ENCODE measurements around the gene PCDHGA6.
"Not testable (repeated sequence)": the region's sequence is repeated elsewhere in the genome, so short reads cannot be mapped to it uniquely, and the experiment has no call there.

The PCDHGA6 gene

DNA sequence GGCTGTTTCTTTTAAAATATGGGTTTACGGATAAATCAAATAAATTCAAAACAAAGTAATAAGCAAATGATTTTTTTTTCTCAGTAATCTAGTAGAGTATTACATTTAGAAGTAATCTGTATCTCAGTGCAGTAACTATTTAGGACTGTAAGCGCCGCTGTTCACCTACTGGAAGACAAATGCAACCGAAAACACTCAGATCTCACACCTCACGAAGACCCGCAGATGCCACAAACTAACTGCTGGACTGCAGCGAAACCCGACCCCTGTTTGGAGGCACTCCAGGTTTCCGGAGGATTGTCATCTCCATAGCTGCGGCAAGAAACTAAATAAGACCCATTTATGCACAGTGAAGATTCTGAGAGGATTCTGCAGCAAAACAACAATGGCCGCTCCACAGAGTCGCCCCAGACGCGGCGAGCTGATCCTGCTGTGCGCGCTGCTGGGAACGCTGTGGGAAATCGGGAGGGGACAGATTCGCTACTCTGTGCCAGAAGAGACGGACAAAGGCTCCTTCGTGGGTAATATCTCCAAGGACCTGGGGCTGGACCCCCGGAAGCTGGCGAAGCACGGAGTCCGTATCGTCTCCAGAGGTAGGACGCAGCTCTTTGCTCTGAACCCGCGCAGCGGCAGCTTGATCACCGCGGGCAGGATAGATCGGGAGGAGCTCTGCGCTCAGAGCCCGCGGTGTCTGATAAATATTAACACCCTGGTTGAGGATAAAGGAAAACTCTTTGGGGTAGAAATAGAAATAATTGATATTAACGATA, 18.9 kb downstream of the PCDHGA6 start, which contains the start of gene PCDHGA8:
PCDHGA8 (plus strand) TSS at position 205 of the 770 bp plus-strand sequence; CDS start at position 386, 181 bp downstream.
- DNase-seq (ENCODE audit: extremely low read depth in 1 of 2, low read depth in 1 of 2): no peak

DNA sequence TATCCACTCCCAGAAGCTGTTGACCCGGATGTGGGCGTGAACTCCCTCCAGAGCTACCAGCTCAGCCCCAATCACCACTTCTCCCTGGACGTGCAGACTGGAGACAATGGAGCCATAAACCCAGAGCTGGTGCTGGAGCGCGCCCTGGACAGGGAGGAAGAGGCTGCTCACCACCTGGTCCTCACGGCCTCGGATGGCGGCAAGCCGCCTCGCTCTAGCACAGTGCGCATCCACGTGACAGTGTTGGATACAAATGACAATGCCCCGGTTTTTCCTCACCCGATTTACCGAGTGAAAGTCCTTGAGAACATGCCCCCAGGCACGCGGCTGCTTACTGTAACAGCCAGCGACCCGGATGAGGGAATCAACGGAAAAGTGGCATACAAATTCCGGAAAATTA, 19.6 kb downstream of the PCDHGA6 start:
- DNase-seq (ENCODE audit: extremely low read depth in 1 of 2, low read depth in 1 of 2): no peak

DNA sequence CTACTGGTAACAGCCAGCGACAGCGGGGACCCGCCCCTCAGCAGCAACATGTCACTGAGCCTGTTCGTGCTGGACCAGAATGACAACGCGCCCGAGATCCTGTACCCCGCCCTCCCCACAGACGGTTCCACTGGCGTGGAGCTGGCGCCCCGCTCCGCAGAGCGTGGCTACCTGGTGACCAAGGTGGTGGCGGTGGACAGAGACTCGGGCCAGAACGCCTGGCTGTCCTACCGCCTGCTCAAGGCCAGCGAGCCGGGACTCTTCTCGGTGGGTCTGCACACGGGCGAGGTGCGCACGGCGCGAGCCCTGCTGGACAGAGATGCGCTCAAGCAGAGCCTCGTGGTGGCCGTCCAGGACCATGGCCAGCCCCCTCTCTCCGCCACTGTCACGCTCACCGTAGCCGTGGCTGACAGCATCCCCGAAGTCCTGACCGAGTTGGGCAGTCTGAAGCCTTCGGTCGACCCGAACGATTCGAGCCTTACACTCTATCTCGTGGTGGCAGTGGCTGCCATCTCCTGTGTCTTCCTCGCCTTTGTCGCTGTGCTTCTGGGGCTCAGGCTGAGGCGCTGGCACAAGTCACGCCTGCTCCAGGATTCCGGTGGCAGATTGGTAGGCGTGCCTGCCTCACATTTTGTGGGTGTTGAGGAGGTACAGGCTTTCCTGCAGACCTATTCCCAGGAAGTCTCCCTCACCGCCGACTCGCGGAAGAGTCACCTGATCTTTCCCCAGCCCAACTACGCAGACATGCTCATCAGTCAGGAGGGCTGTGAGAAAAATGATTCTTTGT, 20.9 kb downstream of the PCDHGA6 start:
- not testable (repeated sequence) for DNase-seq (ENCODE audit: extremely low read depth in 1 of 2, low read depth in 1 of 2)

DNA sequence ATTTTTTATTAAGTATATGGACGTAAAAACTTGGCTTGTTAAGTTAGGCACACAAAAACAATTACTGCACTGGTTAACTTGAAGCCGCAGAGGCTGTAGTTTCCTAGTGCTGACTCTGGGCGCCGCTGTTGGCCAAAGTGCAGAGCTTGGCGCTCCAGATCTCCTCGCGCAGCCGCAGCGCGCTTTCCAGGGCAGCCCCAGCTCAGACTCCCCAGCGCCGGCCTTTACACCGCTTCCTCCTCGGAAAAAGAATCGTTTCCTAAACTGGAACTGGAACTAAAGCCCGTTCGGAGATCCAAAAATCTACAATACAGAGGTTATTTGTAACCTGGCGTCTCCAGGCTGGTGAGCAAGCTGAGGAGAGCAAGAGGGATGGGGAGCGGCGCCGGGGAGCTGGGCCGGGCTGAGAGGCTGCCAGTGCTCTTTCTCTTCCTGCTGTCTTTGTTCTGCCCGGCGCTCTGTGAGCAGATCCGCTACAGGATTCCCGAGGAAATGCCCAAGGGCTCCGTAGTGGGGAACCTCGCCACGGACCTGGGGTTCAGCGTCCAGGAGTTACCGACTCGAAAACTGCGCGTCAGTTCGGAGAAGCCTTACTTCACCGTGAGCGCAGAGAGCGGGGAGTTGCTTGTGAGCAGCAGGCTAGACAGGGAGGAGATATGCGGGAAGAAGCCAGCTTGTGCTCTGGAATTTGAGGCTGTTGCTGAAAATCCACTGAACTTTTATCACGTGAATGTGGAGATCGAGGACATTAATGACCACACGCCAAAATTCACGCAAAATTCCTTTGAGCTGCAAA, 24.3 kb downstream of the PCDHGA6 start, which contains the start of gene PCDHGB5:
PCDHGB5 (plus strand) TSS at position 192 of the 796 bp plus-strand sequence; CDS start at position 373, 181 bp downstream.
- DNase-seq (ENCODE audit: extremely low read depth in 1 of 2, low read depth in 1 of 2): not testable (repeated sequence)

DNA sequence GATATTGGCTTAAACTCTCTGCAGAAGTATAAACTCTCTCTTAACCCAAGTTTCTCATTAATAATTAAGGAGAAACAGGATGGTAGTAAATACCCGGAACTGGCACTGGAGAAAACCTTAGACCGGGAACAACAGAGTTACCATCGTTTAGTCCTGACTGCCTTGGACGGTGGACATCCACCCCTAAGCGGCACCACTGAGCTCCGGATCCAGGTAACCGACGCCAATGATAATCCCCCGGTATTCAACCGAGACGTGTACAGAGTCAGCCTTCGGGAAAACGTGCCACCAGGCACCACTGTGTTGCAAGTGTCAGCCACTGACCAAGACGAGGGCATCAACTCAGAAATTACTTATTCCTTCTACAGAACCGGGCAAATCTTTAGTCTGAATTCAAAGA, 24.9 kb downstream of the PCDHGA6 start:
- DNase-seq (ENCODE audit: extremely low read depth in 1 of 2, low read depth in 1 of 2): no peak

DNA sequence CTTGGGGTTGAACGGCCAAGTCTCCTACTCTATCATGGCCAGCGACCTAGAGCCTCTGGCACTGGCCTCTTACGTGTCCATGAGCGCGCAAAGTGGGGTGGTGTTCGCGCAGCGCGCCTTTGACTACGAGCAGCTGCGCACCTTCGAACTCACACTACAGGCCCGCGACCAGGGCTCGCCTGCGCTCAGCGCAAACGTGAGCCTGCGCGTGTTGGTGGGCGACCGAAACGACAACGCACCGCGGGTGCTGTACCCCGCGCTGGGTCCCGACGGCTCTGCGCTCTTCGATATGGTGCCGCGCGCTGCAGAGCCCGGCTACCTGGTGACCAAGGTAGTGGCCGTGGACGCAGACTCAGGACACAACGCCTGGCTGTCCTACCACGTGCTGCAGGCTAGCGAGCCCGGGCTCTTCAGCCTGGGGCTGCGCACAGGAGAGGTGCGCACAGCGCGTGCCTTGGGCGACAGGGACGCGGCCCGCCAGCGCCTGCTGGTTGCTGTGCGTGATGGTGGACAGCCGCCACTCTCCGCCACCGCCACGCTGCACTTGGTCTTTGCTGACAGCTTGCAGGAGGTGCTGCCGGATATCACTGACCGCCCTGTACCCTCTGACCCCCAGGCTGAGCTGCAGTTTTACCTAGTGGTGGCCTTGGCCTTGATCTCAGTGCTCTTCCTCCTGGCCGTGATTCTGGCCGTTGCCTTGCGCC, 26.0 kb downstream of the PCDHGA6 start:
- DNase-seq (ENCODE audit: extremely low read depth in 1 of 2, low read depth in 1 of 2): no peak

DNA sequence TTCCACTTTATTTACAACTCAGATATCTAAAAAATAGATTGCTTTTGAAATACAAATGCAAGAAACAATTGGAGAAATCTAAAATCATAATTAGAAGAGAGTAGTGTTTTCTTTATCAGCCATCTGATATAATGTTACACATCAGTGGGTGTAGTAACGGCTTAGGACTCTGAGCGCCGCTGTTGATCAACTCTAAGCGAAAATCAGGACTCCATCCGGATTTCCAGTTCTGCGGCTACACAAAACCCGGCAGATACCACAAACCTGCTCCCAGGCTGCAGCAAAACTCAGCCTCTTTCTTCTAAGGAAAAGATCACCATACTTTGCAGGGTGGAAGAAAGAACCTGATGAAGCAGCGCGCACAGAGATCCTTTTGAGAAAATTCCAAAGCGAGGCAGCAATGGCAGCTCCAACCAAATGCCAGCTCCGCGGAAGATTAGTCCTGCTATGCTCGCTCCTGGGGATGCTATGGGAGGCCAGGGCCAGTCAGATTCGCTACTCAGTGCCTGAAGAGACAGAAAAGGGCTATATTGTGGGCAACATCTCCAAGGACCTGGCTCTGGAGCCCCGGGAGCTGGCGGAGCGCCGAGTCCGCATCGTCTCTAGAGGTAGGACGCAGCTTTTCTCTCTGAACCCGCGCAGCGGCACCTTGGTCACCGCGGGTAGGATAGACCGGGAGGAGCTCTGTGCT, 29.0 kb downstream of the PCDHGA6 start, which contains the start of gene PCDHGA9:
PCDHGA9 (plus strand) TSS at position 226 of the 691 bp plus-strand sequence; CDS start at position 401, 175 bp downstream.
- DNase-seq (ENCODE audit: extremely low read depth in 1 of 2, low read depth in 1 of 2): no peak

DNA sequence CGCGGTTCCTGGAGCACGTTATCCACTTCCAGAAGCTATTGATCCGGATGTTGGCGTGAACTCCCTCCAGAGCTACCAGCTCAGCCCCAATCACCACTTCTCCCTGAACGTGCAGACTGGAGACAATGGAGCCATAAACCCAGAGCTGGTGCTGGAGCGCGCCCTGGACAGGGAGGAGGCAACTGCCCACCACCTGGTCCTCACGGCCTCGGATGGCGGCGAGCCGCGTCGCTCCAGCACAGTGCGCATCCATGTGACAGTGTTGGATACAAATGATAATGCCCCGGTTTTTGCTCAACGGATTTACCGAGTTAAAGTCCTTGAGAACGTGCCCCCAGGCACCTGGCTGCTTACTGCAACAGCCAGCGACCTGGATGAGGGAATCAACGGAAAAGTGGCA, 29.7 kb downstream of the PCDHGA6 start:
- DNase-seq (ENCODE audit: extremely low read depth in 1 of 2, low read depth in 1 of 2): no peak

DNA sequence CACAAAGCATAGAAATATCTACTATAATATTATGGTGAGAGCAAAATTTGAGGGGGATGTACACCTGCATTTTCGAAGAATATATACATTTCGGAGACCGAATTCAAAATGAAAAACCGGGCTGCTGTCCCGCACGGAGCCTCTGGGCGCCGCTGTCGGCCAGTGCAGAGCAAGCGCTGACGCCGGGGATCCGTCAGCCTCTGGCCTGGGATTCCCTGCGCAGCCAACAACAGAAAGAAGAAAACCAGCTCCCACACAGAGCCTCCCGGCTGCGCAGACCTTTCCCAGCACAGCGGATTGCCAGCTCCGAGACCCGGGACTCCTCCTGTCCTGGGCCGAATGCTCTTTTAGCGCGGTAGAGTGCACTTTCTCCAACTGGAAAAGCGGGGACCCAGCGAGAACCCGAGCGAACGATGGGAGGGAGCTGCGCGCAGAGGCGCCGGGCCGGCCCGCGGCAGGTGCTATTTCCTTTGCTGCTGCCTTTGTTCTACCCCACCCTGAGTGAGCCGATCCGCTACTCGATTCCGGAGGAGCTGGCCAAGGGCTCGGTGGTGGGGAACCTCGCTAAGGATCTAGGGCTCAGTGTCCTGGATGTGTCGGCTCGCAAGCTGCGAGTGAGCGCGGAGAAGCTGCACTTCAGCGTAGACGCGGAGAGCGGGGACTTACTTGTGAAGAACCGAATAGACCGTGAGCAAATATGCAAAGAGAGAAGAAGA, 34.3 kb downstream of the PCDHGA6 start, which contains the start of gene PCDHGB6:
PCDHGB6 (plus strand) TSS at position 232 of the 716 bp plus-strand sequence; CDS start at position 414, 182 bp downstream.
- DNase-seq (ENCODE audit: extremely low read depth in 1 of 2, low read depth in 1 of 2): not testable (repeated sequence)

DNA sequence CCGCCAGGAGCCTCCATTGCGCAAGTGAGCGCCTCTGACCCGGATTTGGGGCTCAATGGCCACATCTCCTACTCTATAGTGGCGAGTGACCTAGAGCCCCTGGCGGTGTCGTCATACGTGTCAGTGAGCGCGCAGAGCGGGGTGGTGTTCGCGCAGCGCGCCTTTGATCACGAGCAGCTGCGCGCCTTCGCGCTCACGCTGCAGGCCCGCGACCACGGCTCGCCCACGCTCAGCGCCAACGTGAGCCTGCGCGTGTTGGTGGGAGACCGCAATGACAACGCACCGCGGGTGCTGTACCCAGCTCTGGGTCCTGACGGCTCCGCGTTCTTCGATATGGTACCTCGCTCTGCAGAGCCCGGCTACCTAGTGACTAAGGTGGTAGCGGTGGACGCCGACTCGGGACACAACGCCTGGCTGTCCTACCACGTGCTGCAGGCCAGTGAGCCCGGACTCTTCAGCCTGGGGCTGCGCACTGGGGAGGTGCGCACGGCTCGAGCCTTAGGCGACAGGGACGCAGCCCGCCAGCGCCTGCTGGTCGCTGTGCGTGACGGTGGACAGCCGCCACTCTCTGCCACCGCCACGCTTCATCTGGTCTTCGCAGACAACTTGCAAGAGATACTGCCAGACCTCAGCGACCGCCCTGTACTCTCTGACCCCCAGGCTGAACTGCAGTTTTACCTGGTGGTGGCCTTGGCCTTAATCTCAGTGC, 36.1 kb downstream of the PCDHGA6 start:
- DNase-seq (ENCODE audit: extremely low read depth in 1 of 2, low read depth in 1 of 2): no peak

DNA sequence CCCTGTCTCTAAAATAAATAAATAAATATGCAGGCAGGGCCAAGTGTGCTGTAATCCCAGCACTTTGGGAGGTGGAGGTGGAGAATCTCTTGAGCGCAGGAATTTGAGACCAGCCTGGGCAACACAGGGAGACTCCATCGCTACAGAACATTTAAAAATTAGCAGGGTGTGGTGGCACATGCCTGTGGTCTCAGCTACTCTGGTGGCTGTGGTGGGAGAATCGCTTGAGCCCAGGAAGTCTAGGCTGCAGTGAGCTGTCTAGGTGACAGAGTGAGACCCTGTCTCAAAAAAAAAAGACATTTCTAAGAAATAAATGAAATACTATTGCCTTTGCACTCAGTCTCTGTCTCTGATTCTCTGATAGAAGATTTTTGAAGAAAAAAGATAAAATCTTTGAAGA, 37.9 kb downstream of the PCDHGA6 start:
- DNase-seq (ENCODE audit: extremely low read depth in 1 of 2, low read depth in 1 of 2): no peak

DNA sequence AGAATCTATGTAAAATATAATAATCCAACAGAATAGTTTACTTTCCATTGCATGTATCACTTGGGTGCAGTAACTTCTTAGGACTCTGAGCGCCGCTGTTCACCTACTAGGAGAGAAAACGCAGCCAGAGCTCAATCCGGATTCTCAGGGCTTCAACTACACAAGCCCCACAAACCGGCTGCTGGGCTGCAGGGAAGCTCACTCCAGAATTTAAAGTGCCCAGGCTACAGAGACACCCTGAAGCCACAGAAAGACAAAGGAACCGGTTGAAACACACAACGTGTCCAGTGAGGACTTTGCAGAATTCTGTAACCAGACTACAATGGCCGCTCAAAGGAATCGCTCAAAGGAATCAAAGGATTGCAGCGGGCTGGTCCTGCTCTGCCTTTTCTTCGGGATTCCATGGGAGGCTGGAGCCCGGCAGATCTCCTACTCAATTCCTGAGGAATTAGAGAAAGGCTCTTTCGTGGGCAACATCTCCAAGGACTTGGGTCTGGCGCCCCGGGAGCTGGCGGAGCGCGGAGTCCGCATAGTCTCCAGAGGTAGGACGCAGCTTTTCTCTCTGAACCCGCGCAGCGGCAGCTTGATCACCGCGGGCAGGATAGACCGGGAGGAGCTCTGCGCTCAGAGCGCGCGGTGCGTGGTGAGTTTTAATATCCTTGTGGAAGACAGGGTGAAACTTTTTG, 39.3 kb downstream of the PCDHGA6 start, which contains the start of gene PCDHGA10:
PCDHGA10 (plus strand) TSS at position 134 of the 686 bp plus-strand sequence; CDS start at position 323, 189 bp downstream.
- DNase-seq (ENCODE audit: extremely low read depth in 1 of 2, low read depth in 1 of 2): peak in 1 of 2 donors; percentile 17

DNA sequence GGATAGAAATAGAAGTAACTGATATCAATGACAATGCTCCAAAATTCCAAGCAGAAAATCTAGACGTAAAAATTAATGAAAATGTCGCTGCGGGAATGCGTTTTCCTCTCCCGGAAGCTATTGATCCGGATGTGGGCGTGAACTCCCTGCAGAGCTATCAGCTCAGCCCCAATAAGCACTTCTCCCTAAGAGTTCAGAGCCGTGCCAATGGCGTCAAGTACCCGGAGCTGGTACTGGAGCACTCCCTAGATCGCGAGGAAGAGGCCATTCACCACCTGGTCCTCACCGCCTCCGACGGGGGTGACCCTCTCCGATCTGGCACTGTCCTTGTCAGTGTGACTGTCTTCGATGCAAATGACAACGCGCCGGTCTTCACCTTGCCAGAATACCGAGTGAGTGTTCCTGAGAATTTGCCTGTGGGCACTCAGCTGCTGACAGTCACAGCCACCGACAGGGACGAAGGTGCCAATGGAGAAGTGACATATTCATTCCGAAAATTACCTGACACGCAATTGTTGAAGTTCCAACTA, 39.9 kb downstream of the PCDHGA6 start:
- DNase-seq (ENCODE audit: extremely low read depth in 1 of 2, low read depth in 1 of 2): no peak

DNA sequence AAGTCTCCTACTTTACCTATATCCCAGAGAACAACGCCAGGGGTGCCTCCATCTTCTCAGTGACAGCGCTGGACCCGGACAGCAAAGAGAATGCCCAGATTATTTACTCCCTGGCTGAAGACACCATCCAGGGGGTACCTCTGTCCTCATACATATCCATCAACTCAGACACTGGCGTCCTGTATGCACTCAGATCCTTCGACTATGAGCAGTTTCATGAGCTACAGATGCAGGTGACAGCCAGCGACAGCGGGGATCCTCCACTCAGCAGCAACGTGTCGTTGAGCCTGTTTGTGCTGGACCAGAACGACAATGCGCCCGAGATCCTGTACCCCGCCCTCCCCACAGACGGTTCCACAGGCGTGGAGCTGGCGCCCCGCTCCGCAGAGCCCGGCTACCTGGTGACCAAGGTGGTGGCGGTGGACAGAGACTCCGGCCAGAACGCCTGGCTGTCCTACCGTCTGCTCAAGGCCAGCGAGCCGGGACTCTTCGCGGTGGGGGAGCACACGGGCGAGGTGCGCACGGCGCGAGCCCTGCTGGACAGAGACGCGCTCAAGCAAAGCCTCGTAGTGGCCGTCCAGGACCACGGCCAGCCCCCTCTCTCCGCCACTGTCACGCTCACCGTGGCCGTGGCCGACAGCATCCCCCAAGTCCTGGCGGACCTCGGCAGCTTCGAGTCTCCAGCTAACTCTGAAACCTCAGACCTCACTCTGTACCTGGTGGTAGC, 41.0 kb downstream of the PCDHGA6 start:
- DNase-seq (ENCODE audit: extremely low read depth in 1 of 2, low read depth in 1 of 2): not testable (repeated sequence)

DNA sequence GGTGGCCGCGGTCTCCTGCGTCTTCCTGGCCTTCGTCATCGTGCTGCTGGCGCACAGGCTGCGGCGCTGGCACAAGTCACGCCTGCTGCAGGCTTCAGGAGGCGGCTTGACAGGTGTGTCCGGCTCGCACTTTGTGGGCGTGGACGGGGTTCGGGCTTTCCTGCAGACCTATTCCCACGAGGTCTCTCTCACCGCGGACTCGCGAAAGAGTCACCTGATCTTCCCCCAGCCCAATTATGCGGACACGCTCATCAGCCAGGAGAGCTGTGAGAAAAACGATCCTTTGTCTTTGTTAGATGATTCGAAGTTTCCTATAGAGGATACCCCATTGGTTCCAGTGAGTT, 41.6 kb downstream of the PCDHGA6 start:
- not testable (repeated sequence) for DNase-seq (ENCODE audit: extremely low read depth in 1 of 2, low read depth in 1 of 2)

DNA sequence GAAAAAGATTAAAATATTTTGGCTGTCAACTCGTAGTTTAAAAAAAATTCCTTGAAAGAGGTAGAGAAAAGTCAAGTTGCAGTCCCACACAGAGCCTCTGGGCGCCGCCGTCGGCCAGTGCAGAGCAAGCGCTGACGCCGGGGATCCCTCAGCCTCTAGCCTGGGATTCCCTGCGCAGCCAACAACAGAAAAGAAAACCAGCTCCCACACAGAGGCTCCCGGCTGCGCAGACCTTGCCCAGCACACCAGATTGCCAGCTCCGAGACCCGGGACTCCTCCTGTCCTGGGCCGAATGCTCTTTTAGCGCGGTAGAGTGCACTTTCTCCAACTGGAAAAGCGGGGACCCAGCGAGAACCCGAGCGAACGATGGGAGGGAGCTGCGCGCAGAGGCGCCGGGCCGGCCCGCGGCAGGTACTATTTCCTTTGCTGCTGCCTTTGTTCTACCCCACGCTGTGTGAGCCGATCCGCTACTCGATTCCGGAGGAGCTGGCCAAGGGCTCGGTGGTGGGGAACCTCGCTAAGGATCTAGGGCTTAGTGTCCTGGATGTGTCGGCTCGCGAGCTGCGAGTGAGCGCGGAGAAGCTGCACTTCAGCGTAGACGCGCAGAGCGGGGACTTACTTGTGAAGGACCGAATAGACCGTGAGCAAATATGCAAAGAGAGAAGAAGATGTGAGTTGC, 43.9 kb downstream of the PCDHGA6 start, which contains the start of gene PCDHGB7:
PCDHGB7 (plus strand) TSS at position 184 of the 679 bp plus-strand sequence; CDS start at position 367, 183 bp downstream.
- peak in 1 of 2 donors; percentile 35 for DNase-seq (ENCODE audit: extremely low read depth in 1 of 2, low read depth in 1 of 2)
